ENCODE data around the gene CRAT.

DNA sequence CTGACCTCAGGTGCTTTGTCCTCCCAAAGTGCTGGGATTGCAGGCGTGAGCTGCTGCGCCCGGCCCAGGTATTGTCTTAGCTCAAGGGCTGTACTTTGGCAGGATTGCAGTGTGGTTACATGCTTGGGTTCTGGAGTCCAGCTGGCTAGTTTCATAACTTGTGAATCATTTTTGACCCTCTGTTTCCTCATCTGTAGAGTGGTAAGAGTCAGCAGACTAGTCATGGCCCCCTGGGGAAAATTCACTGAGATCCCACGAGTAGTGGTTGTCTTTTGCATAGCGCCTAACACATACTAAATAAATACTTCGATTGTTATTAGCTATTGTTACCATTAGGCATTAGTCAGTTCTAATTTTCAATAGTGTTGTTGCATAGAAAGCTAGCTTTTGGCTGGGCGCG lies 14.9 kb upstream of the CRAT start:
- TF ChIP-seq, protein P1, sequence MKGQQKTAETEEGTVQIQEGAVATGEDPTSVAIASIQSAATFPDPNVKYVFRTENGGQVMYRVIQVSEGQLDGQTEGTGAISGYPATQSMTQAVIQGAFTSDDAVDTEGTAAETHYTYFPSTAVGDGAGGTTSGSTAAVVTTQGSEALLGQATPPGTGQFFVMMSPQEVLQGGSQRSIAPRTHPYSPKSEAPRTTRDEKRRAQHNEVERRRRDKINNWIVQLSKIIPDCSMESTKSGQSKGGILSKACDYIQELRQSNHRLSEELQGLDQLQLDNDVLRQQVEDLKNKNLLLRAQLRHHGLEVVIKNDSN (IDR thresholded peaks at IDR 0.05), result no peak
- no peak for TF ChIP-seq CEBPB (IDR thresholded peaks at IDR 0.05)
- TF ChIP-seq YY1 (IDR thresholded peaks at IDR 0.05; ENCODE audit: low read depth), result no peak
- TF ChIP-seq FOXM1 (IDR thresholded peaks at IDR 0.05; ENCODE audit: borderline replicate concordance, low read depth), result no peak
- TF ChIP-seq TCF12 (IDR thresholded peaks at IDR 0.05; ENCODE audit: low read depth), result no peak
- TF ChIP-seq TAF1 (IDR thresholded peaks at IDR 0.05; ENCODE audit: low read depth), result no peak
- TF ChIP-seq, protein P2, sequence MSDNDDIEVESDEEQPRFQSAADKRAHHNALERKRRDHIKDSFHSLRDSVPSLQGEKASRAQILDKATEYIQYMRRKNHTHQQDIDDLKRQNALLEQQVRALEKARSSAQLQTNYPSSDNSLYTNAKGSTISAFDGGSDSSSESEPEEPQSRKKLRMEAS (IDR thresholded peaks at IDR 0.05), result no peak
- no peak for TF ChIP-seq RAD21 (IDR thresholded peaks at IDR 0.05; ENCODE audit: low read depth)
- TF ChIP-seq, protein P3, sequence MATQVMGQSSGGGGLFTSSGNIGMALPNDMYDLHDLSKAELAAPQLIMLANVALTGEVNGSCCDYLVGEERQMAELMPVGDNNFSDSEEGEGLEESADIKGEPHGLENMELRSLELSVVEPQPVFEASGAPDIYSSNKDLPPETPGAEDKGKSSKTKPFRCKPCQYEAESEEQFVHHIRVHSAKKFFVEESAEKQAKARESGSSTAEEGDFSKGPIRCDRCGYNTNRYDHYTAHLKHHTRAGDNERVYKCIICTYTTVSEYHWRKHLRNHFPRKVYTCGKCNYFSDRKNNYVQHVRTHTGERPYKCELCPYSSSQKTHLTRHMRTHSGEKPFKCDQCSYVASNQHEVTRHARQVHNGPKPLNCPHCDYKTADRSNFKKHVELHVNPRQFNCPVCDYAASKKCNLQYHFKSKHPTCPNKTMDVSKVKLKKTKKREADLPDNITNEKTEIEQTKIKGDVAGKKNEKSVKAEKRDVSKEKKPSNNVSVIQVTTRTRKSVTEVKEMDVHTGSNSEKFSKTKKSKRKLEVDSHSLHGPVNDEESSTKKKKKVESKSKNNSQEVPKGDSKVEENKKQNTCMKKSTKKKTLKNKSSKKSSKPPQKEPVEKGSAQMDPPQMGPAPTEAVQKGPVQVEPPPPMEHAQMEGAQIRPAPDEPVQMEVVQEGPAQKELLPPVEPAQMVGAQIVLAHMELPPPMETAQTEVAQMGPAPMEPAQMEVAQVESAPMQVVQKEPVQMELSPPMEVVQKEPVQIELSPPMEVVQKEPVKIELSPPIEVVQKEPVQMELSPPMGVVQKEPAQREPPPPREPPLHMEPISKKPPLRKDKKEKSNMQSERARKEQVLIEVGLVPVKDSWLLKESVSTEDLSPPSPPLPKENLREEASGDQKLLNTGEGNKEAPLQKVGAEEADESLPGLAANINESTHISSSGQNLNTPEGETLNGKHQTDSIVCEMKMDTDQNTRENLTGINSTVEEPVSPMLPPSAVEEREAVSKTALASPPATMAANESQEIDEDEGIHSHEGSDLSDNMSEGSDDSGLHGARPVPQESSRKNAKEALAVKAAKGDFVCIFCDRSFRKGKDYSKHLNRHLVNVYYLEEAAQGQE (IDR thresholded peaks at IDR 0.05; ENCODE audit: low read depth), result no peak
- TF ChIP-seq EP300 (IDR thresholded peaks at IDR 0.05; ENCODE audit: borderline replicate concordance), result no peak
- TF ChIP-seq TEAD4 (IDR thresholded peaks at IDR 0.05), result no peak
- no peak for TF ChIP-seq EGR1 (IDR thresholded peaks at IDR 0.05)

Data from Ishikawa (cell line).